ENCODE results near the gene TSPAN3. TPM values are rescaled to one million over a fixed set of nuclear protein-coding genes. Genes with fewer than 3 reads are reported as not detected.

Gene TSPAN3
- total and polyA plus RNA-seq, 2 donors (not counting 3 experiments of a cell fraction or from before 2014, with no cell fraction given) = 215 to 606 TPM

DNA sequence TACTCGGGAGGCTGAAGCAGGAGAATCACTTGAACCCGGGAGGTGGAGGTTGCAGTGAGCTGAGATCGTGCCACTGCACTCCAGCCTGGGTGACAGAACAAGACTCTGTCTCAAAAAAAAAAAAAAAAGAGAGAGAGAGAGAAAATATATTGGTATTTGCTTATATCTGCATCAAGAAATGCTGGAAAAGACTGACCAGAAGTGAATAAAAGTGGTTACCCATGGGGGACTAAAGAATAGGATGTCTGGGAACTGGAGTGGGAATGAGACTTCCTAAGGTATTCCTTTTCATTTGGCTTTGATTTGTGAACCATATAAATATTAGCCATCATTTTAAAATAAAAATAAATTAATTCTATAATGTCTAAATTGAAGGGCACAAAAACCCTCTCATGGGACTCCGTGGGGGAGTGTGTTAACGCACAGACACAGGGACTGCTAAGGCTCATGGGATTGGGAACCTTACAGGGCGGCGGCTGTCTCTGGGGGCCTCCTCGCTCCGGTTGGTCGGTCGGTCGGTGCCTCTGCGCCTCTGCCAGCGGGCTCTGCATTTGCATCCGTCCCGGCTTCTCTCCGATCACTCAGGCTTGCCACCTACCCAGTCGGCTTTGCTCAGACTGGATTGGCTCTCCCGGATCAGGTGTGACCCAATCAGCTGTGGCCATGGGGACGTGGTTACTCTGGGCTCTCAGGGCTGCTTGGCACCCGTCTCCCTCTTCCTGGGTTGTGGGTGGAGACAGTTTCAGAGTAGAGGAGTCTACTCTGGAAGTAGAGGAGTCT lies 12.7 kb upstream of the TSPAN3 start:
- POLR2A ChIA-PET = no interaction called here
- dilution Hi-C loops (cut with MboI; ENCODE audit: extremely low pct_ligation_motif_present, low sequenced_read_pairs) = no loop called here

More for the DNA sequence above, 12.7 kb upstream of the TSPAN3 start:
- Histone ChIP-seq H3K79me2 (ENCODE audit: control insufficient read depth, insufficient read depth, low read length) (no peaks in the 10 kb centered on the region), H3K4me1 (ENCODE audit: control insufficient read depth, extremely low read depth, insufficient read depth, low read length) (peaks cover 7% of the 10 kb centered on the region), H3K27ac (ENCODE audit: insufficient read depth, low read depth, low read length) (no peak overlapping the region), H4K20me1 (replicated peaks; ENCODE audit: control insufficient read depth, extremely low read depth, insufficient read depth, low read length) (no peaks in the 10 kb centered on the region), H3K4me2 (ENCODE audit: insufficient read depth, low read length) (peak overlapping the region; percentile 71), H3K27me3 (ENCODE audit: control insufficient read depth in 2 of 2, insufficient read depth in 2 of 2, low read length in 2 of 2) (no peaks in the 10 kb centered on the region), H3K4me3 (replicated peaks in 1 of 3; ENCODE audit: insufficient read depth in 1 of 3, low read depth in 1 of 3, low read length in 3 of 3) (peak overlapping the region in 2 of 3 experiments; percentile 13 to 41), H3K9me1 (replicated peaks; ENCODE audit: control insufficient read depth, extremely low read depth, insufficient read depth, low read length) (no peaks in the 10 kb centered on the region), H3K9ac (replicated peaks; ENCODE audit: extremely low read depth, insufficient read depth, low read length) (peak overlapping the region; percentile 6), H3K36me3 (ENCODE audit: control insufficient read depth in 2 of 2, extremely low read depth in 1 of 2, insufficient read depth in 2 of 2, low read length in 2 of 2) (no peaks in the 10 kb centered on the region), H3K9me3 (replicated peaks; ENCODE audit: control insufficient read depth, insufficient read depth, low read length) (no peaks in the 10 kb centered on the region), H2AFZ (ENCODE audit: low read depth, low read length) (peak overlapping the region; percentile 92)
- FAIRE-seq (peak; percentile 71), DNase-seq (ENCODE audit: low read depth, low spot score) (peak; percentile 34)
- TF ChIP-seq POLR2AphosphoS5 (IDR thresholded peaks at IDR 0.05; ENCODE audit: insufficient read depth, low read depth, low read length) = no peak
- no peak for TF ChIP-seq JUN (IDR thresholded peaks at IDR 0.05; ENCODE audit: borderline replicate concordance, insufficient read depth, insufficient read length, low read depth)
- TF ChIP-seq FOS (IDR thresholded peaks at IDR 0.05; ENCODE audit: borderline replicate concordance, insufficient read depth, low read length) = no peak
- no peak for TF ChIP-seq GATA2 (IDR thresholded peaks at IDR 0.05; ENCODE audit: insufficient read depth, insufficient read length, low read depth, low read length)
- TF ChIP-seq, protein P1, sequence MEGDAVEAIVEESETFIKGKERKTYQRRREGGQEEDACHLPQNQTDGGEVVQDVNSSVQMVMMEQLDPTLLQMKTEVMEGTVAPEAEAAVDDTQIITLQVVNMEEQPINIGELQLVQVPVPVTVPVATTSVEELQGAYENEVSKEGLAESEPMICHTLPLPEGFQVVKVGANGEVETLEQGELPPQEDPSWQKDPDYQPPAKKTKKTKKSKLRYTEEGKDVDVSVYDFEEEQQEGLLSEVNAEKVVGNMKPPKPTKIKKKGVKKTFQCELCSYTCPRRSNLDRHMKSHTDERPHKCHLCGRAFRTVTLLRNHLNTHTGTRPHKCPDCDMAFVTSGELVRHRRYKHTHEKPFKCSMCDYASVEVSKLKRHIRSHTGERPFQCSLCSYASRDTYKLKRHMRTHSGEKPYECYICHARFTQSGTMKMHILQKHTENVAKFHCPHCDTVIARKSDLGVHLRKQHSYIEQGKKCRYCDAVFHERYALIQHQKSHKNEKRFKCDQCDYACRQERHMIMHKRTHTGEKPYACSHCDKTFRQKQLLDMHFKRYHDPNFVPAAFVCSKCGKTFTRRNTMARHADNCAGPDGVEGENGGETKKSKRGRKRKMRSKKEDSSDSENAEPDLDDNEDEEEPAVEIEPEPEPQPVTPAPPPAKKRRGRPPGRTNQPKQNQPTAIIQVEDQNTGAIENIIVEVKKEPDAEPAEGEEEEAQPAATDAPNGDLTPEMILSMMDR (IDR thresholded peaks at IDR 0.05; ENCODE audit: extremely low read depth in 1 of 2, insufficient read depth in 1 of 2, low read depth in 1 of 2, low read length in 2 of 2) = no peak
- TF ChIP-seq POLR2A (IDR thresholded peaks at IDR 0.05; ENCODE audit: low read depth, low read length) = no peak
- no peak for TF ChIP-seq MYC (IDR thresholded peaks at IDR 0.05; ENCODE audit: low read depth, low read length)
- TF ChIP-seq, protein P2, sequence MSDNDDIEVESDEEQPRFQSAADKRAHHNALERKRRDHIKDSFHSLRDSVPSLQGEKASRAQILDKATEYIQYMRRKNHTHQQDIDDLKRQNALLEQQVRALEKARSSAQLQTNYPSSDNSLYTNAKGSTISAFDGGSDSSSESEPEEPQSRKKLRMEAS (IDR thresholded peaks at IDR 0.05; ENCODE audit: insufficient read depth, insufficient read length) = no peak
- TF ChIP-seq EZH2 (IDR thresholded peaks at IDR 0.05; ENCODE audit: borderline replicate concordance, low read depth, low read length, severe bottlenecking) = no peak
- BruUV-seq (replicated peaks) = no TSS peak
- CTCF ChIA-PET = no interaction called here
- intact Hi-C loops (cut with micrococcal nuclease) = no loop called here

Measured in endothelial cell of umbilical vein (primary cell).